GM10266 (cell line): Measurements from ENCODE around the gene PLAGL1.

Experiments used
- DNase-seq: peaks from one replicate; pipeline ENCODE4 v3.0.0; 2012; ENCODE audit errors: extremely low spot score
- TF ChIP-seq, protein P1 (sequence below): IDR thresholded peaks from 2 replicates; pipeline ENCODE4 v1.5.1; 2012; ENCODE audit warnings: mild to moderate bottlenecking, low read depth; ENCODE audit not compliant: control insufficient read depth, insufficient read depth; ENCODE audit errors: missing control alignments

Gene PLAGL1

DNA sequence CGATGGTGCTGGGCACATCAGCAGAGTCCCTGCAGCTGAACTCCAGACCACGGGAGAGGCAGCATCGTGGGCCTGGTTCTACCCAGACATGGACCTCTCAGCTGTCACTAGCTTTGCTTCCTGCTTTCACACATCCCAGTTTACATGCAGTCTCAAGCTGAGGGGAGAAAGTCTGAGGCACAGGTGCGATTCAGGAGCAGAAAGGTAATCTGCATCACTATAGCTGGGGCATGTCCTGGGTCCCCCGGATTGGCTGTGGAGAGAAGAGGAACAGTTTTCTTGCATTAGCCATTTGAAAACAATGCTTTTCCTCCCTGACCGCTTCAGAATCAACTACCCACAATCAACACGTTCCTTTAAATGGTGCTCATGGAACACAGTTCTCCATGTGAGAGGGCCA lies 59.9 kb downstream of the PLAGL1 start:
- DNase-seq = no peak
- TF ChIP-seq, protein P1, sequence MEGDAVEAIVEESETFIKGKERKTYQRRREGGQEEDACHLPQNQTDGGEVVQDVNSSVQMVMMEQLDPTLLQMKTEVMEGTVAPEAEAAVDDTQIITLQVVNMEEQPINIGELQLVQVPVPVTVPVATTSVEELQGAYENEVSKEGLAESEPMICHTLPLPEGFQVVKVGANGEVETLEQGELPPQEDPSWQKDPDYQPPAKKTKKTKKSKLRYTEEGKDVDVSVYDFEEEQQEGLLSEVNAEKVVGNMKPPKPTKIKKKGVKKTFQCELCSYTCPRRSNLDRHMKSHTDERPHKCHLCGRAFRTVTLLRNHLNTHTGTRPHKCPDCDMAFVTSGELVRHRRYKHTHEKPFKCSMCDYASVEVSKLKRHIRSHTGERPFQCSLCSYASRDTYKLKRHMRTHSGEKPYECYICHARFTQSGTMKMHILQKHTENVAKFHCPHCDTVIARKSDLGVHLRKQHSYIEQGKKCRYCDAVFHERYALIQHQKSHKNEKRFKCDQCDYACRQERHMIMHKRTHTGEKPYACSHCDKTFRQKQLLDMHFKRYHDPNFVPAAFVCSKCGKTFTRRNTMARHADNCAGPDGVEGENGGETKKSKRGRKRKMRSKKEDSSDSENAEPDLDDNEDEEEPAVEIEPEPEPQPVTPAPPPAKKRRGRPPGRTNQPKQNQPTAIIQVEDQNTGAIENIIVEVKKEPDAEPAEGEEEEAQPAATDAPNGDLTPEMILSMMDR = no peak

DNA sequence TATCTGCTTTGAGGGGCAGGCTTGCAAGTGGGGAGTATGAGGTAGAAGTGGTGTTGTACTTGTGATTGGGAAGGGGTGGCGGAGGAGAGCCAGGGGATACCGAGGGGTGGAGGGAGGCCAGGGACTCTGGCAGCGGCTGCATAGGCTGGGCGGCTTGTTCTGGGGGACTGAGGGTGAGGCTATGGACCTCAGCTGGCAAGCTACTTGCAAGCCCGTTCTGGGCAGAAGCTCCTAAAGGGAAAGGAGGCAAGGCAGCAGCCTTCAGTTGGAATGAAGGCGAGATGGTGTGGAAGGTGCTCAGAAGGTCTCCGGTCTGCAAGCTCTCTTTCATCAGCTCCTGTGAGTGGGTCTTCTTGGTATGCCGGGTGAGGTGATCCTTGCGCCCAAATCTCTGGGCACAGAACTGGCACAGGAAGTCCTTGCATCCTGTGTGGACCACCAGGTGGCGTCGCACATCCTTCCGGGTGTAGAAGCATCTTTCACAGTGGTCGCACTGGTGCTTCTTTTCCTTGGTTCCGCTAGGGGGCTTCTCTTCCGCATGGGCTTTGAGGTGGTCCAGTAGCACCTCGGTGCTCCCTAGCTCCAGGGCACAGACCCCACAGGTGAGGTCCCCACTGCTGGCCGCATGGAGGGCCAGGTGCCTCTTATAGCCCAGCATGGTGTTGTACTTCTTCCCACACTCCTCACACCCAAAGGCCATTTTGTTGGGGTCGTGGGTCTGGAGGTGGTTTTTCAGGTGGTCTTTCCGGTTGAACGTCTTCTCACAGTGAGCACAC lies 66.0 kb downstream of the PLAGL1 start:
- peak; percentile 34 for DNase-seq

DNA sequence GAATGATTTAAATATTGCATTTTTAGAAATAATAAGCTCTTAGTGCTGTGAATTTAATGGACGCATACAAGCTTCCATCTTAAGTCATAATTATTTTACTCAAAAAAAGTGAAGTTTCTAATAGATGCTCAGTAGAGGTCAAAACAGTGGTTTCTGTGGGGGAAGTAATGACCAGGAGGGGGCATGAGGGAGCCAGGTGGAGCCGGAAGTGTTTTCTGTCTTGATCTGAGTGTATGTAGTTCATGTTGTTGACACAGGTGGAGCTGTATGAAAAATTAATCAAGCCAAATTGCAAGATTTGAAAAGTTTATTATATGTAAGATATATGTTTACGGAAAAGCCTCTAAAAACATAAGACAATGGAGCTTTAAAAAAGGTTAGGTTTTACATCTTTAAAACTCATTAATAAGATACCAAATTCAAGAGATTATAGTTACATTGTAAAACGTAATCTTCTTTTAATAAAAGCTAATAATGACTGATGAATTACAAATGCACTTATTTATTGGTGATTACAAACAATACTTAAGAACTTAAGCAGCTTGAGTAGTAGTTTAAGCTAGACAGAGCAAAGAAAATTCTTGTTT lies 68.0 kb downstream of the PLAGL1 start:
- DNase-seq = peak; percentile 69
- TF ChIP-seq, protein P1 = peak; percentile 65

More for the DNA sequence above, 66.0 kb downstream of the PLAGL1 start:
- TF ChIP-seq, protein P1 = peak; percentile 66

DNA sequence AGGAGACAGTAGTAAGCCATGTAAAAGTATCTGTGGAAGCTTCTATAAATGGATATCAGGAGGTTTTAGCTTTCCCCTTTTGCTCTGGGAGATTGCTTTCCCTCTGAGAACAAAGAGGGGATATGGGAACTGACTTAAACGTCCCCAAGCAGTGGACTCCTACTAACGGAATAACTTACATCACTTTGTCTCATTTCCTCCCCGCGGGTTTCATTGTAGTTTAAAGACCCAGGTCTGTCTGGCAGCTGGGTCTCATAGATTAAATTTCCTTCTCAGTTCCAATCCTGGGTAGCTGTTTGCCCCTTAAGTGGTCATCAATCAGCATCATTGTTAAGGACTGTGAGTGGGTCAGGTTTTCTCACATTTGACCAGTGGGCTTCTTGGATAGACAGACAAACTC lies 68.7 kb downstream of the PLAGL1 start:
- peak; percentile 16 for DNase-seq
- TF ChIP-seq, protein P1 = no peak

DNA sequence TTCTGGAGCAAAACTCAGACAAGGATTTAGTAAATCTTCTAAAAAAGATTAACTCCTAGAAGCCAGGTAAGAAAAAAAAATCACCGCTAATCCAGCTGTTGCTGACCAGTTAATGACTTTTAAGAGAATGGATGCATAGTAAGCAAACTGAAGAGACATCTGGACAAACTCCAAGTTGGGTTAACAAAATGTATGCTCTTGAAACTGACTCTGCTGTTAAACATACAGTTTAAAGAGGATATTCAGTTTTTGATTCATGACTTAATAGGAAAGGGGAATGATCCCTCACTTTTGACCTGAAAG lies 70.4 kb downstream of the PLAGL1 start:
- DNase-seq = no peak
- TF ChIP-seq, protein P1 = no peak

DNA sequence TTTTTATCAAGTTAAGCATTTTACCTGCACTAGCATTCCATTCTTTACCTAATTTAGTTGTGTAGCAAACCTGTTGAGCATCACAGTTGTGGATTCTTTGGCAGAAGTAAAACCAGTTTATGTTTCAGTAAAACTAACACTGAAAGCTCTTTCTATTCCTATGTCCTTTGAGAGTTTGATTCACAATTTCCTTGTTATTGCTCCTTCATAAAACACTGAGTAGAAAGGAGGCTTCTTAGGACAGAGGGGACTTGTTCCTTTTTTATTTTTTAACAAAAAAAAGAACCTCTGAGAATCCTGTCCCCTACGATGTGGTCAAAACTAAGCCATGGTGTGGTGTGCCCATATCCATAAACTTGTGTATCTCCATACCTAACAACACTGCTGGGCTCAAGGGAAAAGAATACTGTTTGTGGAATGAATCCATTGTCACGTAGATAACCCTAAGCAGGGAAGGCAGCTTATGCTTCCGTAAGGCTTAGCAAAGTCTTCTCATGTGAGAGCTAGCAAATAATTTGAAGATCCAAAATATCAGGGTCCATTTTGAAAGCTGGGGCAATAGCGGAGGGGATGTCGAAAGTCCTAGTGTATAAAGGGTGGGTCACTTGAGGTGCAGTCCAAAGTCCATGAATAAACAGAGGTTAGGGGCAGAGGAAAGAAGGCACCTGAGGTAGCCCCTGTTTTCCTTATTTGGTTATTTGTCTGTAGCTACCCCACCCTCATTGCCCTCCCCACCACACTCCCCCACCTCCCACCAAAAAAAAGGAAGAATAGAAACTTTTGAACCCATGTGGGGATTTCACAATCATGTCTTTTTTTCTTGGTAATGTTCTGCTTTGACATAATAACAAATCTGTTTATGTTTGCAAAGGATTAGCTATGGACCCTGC lies 71.0 kb downstream of the PLAGL1 start:
- no peak for DNase-seq
- TF ChIP-seq, protein P1 = no peak
